Effector memory CD8-positive, alpha-beta T cell (primary cell): ENCODE data around the gene ANAPC15.
"Not testable (repeated sequence)": the region's sequence is repeated elsewhere in the genome, so short reads cannot be mapped to it uniquely, and the experiment has no call there.

Experiments
- ATAC-seq: fragments of 150-1000 bp; cut with Tn5 transposase; replicated peaks from 2 replicates; pipeline ENCODE4 v1.10.0; 2021; ENCODE audit warnings: mild to moderate bottlenecking, moderate library complexity
- DNase-seq, 3 experiments: peaks; one replicate each; pipeline ENCODE4 v3.0.0; 2021
- H3K27ac Mint-ChIP-seq, 2 donors: one replicate each; pipeline ENCODE4 v1.8.0; 2022; ENCODE audit warnings: mild to moderate bottlenecking in 2 of 2, mixed read lengths in 2 of 2, moderate library complexity in 2 of 2
- H3K27me3 Mint-ChIP-seq, 2 donors: one replicate each; pipeline ENCODE4 v1.8.0; 2022; ENCODE audit warnings: mixed read lengths in 2 of 2
- H3K36me3 Mint-ChIP-seq: one replicate; pipeline ENCODE4 v1.8.0; 2022; ENCODE audit warnings: mild to moderate bottlenecking, moderate library complexity, mixed read lengths; ENCODE audit not compliant: insufficient read depth
- H3K4me1 Mint-ChIP-seq, 2 donors: one replicate each; pipeline ENCODE4 v1.8.0; 2022; ENCODE audit warnings: low read depth in 2 of 2, mixed read lengths in 2 of 2
- H3K4me3 Mint-ChIP-seq, 2 donors: one replicate each; pipeline ENCODE4 v1.8.0; 2022; ENCODE audit warnings: mild to moderate bottlenecking in 2 of 2, mixed read lengths in 2 of 2, moderate library complexity in 2 of 2
- H3K9me3 Mint-ChIP-seq, 2 donors: one replicate each; pipeline ENCODE4 v1.8.0; 2022; ENCODE audit warnings: mixed read lengths in 2 of 2
- total RNA-seq, 9 experiments: gene quantifications; one replicate each; lab custom pipeline; 2026; lab: John Stamatoyannopoulos, UW

The ANAPC15 gene
- total RNA-seq: 14.4 to 27.7 (median 23.1) reads per million in 9 experiments

DNA sequence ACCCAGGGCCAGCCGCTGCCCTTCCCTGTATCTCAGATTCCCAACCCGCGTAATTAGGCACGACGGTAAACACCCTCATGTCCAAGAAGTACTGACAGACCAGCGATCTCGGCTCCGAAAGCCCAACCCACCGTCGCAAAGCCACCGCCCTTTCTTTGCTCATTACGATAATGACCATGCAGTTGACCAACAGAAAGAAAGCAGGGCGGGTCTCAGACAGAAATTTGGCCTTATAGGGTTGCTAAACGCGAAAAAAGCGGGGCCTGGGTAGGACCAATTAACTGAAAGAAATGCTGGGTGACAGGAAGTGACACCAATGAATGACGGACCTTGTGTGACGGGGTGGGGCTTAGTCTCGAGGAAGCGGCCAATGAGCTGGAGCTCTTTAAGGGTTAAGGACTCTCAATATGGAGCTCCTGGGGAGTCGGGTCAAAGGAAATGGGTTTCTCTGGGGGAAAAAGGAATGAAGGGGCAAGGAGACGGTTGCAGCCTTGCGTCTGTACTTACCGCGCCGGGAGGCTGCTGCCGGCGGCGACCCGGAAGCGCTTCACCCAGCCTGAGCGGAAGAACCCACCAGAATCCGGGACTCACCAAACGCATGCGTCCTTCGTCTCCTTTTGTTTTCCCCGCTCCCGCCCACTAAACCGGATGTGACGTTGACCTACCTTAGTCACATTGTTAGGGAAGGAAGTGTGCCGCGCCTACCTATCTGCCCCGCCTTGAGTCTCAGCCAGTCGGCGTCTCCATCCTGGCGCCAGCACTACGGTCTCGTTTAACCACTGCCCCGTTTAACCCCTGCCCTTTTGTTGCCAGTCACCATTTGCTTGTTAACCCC is at the start of gene ANAPC15:
Gene ANAPC15, minus strand, starts transcription at position 553 of the 835 bp plus-strand sequence. CDS start 1,419 bp downstream, outside the sequence.
- Mint-ChIP-seq H3K4me1 (peaks cover 15 to 22% of the 10 kb centered on the region in 2 donors), H3K27ac (peak within 1 kb of the TSS; percentile 94 to 99), H3K4me3 (peak within 1 kb of the TSS; percentile 91 to 97), H3K9me3 (no peaks in the 10 kb centered on the region), H3K36me3 (peaks cover 22% of the 10 kb centered on the region), H3K27me3 (peaks cover 7 to 9% of the 10 kb centered on the region in 2 donors)
- DNase-seq: peak; percentile 97 to 99 (median 99)
- ATAC-seq: peak; percentile 86

DNA sequence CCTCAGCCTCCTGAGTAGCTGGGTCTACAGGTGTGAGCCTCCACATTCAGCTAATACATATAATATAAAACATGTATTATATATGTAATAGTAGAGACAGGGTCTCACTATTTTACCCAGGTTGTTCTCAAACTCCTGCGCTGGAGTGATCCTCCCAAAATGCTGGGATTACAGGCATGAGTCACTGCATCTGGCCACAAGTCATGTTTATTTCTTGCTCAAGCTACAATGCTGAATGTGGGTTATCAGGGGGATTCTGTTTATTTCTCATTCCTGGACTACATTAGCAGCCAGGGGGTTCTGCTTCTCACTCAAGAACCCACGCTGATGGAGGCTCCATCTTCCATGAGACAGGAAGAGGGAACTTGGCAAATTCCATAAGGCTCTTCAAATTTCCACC is 47.8 kb upstream of the ANAPC15 start:
- H3K9me3 Mint-ChIP-seq: no peaks in the 10 kb centered on the region
- H3K27me3 Mint-ChIP-seq: peaks cover 52 to 58% of the 10 kb centered on the region in 2 donors
- ATAC-seq (no peak), DNase-seq (no peak)
- H3K4me3 Mint-ChIP-seq: no peak overlapping the region
- H3K4me1 Mint-ChIP-seq: no peaks in the 10 kb centered on the region
- H3K27ac Mint-ChIP-seq: no peak overlapping the region
- H3K36me3 Mint-ChIP-seq: no peaks in the 10 kb centered on the region

DNA sequence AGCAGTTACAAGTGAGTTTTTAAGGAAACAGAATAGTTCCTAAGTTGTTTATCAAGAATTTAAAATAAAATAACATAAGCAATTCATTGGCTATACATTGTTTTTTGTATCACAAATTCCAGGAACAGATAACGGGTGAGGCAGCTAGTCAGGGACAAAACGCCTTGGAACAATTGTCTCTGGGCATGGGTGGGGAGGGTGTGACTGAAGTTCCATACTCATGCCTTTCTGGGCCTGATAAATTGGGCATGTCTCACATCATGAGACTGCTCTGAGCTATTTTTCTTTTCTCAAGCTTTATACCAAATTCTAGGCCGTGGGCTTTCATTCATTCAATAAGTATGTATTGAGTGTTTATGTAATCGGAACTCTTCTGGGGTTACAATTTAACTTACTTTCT is 44.6 kb upstream of the ANAPC15 start:
- ATAC-seq (no peak), DNase-seq (no peak)
- Mint-ChIP-seq H3K4me1 (no peaks in the 10 kb centered on the region), H3K9me3 (no peaks in the 10 kb centered on the region), H3K4me3 (no peak overlapping the region), H3K27ac (no peak overlapping the region), H3K27me3 (peaks cover 46 to 56% of the 10 kb centered on the region in 2 donors), H3K36me3 (no peaks in the 10 kb centered on the region)

DNA sequence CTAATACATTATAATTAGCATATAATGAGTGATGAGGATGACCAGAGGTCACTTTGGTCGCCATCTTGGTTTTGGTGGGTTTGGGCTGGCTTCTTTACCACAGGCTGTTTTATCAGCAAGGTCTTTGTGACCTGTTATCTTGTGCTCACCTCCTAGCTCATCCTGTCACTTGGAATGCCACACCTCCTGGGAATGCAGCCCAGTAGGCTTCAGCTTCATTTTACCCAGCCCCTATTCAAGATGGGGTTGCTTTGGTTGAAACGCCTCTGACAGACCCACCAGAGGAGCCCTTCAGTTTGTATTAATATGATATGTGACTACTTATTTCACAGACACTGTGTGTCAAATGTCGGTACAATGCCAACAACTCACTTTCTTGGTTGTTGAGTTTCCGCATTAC is 43.3 kb upstream of the ANAPC15 start:
- no peak for DNase-seq
- Mint-ChIP-seq H3K4me3 (no peak overlapping the region), H3K4me1 (no peaks in the 10 kb centered on the region), H3K27ac (no peak overlapping the region), H3K36me3 (no peaks in the 10 kb centered on the region), H3K27me3 (peaks cover 38 to 45% of the 10 kb centered on the region in 2 donors), H3K9me3 (no peaks in the 10 kb centered on the region)
- ATAC-seq: no peak

DNA sequence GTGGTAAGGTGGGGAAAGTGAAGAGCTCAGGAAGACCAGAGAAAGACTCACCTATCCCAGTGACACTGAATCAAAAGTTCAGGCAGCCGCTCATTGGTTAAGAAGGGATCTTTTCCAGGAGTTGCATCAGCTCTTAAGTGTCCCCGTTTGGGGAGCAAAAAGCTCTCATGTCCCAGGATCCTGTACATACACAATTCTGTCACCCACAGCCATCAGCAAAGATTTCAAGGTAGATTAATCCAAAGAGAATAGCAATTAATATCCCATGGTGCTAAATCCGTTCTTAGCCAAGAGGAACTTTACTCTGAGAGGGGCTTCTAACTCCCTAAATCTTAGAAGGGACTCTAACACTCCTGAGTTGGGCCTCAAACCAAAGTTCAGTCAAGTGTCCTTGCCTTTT is 42.3 kb upstream of the ANAPC15 start:
- Mint-ChIP-seq H3K4me3 (no peak overlapping the region), H3K4me1 (no peaks in the 10 kb centered on the region), H3K27me3 (peaks cover 29 to 42% of the 10 kb centered on the region in 2 donors), H3K27ac (no peak overlapping the region), H3K36me3 (no peaks in the 10 kb centered on the region), H3K9me3 (no peaks in the 10 kb centered on the region)
- no peak for ATAC-seq
- no peak for DNase-seq

DNA sequence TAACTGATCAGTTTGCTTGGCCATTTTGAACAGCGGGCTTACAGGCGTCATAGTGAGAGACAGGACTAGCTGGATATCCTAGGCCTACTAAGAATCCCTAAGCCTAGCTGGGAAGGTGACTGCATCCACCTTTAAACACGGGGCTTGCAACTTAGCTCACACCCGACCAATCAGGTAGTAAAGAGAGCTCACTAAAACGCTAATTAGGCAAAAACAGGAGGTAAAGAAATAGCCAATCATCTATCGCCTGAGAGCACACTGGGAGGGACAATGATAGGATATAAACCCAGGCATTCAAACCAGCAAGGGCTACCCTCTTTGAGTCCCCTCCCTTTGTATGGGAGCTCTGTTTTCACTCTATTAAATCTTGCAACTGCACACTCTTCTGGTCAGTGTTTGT is 41.4 kb upstream of the ANAPC15 start:
- DNase-seq, H3K9me3 Mint-ChIP-seq, ATAC-seq, H3K36me3 Mint-ChIP-seq, H3K4me3 Mint-ChIP-seq, H3K4me1 Mint-ChIP-seq, H3K27ac Mint-ChIP-seq: not testable (repeated sequence)
- peaks cover 20 to 32% of the 10 kb centered on the region in 2 donors for H3K27me3 Mint-ChIP-seq

DNA sequence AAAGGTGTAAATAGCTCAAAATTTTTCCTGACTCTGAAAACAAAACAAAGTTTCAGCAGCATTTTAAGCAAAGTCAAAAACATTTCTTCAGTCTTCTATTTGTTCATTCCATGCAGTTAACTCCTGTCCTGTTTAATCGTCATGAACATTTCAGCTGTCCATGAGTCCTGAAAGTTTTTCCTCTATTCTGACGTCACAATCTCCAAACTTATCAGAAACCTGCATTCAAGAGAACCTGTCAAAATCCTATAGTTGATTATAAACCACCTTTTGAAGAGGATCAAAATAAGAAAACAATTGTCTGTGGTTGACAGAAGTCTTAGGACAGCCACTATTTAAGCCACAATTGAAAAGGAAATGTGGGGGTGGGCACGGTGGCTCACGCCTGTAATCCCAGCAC is 38.4 kb upstream of the ANAPC15 start:
- H3K4me3 Mint-ChIP-seq: no peak overlapping the region
- peaks cover 5 to 20% of the 10 kb centered on the region in 2 donors for H3K27me3 Mint-ChIP-seq
- no peaks in the 10 kb centered on the region for H3K36me3 Mint-ChIP-seq
- H3K4me1 Mint-ChIP-seq: no peaks in the 10 kb centered on the region
- ATAC-seq (no peak), DNase-seq (no peak)
- no peak overlapping the region for H3K27ac Mint-ChIP-seq
- H3K9me3 Mint-ChIP-seq: no peaks in the 10 kb centered on the region

DNA sequence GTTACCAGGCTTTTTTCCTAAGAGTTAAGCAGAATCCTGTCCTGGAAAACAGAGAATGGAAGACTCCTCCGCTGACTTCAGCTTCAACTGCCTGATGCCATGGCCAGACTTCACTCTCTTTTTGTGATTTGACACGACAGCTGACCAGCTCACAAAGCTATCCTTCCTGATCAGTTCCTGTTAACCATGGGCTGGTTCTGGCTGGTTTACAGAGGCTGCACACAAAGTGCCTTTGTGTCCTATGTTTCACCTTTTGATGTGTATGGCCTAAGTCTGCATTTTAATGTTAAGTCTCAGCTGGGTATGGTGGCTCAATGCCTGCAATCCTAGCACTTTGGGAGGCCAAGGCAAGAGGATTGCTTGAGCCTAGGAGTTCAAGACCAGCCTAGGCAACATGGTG is 34.1 kb upstream of the ANAPC15 start:
- H3K36me3 Mint-ChIP-seq: no peaks in the 10 kb centered on the region
- H3K4me3 Mint-ChIP-seq: no peak overlapping the region
- ATAC-seq (no peak), DNase-seq (no peak)
- H3K9me3 Mint-ChIP-seq: no peaks in the 10 kb centered on the region
- peaks cover 0 to 2% of the 10 kb centered on the region in 2 donors for H3K4me1 Mint-ChIP-seq
- peaks cover 0 to 5% of the 10 kb centered on the region in 2 donors for H3K27me3 Mint-ChIP-seq
- no peak overlapping the region for H3K27ac Mint-ChIP-seq

DNA sequence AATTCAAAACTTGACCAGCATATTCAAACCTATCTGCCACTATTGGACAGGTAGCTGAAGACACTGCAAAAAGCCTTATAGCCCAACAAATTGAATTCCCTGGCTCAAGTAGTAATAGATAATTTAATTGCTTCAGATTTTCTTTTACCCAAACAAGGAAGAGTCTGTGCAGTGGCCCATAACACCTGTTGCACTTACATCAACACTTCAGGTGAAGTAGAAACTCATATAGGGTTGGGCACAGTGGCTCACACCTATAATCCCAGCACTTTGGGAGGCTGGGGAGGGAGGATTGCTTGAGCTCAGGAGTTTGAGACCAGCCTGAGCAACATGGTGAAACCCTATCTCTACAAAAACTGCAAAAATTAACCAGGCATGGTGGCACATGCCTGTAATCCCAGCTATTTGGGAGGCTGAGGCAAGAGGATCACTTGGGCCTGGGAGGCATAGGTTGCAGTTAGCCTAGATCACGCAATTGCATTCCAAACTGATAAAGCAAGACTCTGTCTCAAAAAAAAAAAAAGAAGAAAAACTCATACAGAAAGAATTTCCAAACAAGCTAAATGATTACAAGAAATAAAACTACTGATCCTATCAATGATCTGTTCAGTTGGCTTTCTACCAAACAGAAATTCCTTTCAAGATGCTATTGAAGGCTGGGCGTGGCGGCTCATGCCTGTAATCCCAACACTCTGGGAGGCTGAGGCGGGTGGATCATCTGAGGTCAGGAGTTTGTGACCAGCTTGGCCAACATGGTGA is 32.5 kb upstream of the ANAPC15 start:
- Mint-ChIP-seq H3K36me3 (no peaks in the 10 kb centered on the region), H3K4me3 (no peak overlapping the region), H3K27ac (no peak overlapping the region), H3K4me1 (peaks cover 0 to 2% of the 10 kb centered on the region in 2 donors), H3K9me3 (no peaks in the 10 kb centered on the region), H3K27me3 (peaks cover under 1 to 3% of the 10 kb centered on the region in 2 donors)
- DNase-seq (no peak), ATAC-seq (no peak)

DNA sequence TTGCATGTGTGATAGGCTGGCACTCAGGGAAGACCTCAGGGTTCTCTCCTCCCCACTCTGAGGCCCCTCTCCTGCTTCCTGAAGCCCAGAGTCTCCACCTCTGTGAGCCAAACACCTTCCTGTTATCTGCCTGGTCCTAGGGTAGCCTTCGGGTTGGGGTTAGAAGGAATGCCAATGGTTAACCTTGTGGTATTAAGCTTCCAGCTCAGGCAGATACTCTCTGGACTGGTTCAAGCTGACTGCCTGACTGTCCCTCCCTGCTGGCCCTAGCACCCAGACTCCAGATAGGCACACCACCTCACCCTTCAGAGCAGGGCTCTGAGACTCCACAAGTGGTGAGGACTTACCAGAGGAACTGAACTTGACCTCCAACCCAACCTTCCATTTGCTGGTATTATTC is 30.0 kb upstream of the ANAPC15 start:
- not testable (repeated sequence) for H3K4me3 Mint-ChIP-seq, H3K4me1 Mint-ChIP-seq, H3K36me3 Mint-ChIP-seq, ATAC-seq, H3K27ac Mint-ChIP-seq, DNase-seq, H3K9me3 Mint-ChIP-seq, H3K27me3 Mint-ChIP-seq

DNA sequence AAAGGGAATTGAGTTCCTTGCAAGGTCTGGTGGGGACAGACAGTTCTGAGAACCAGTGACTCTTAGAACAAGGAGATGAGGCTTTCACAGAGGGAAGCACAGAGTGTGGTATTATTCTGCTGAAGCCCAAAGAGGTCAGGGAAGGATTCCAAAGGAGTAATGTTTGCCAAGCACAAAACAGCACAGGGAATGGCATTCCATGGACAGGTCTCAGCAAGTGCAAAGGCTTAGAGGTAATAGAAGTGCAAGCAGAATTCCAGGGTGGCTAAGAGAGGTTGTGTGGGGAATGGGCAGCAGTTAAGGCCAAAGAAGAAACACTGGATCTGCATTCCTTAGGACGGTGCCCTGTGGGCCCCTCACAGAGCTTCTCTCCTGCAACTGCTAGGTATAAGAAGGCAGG is 29.6 kb upstream of the ANAPC15 start:
- H3K4me1 Mint-ChIP-seq, ATAC-seq, DNase-seq, H3K4me3 Mint-ChIP-seq, H3K9me3 Mint-ChIP-seq, H3K27ac Mint-ChIP-seq, H3K27me3 Mint-ChIP-seq, H3K36me3 Mint-ChIP-seq: not testable (repeated sequence)

DNA sequence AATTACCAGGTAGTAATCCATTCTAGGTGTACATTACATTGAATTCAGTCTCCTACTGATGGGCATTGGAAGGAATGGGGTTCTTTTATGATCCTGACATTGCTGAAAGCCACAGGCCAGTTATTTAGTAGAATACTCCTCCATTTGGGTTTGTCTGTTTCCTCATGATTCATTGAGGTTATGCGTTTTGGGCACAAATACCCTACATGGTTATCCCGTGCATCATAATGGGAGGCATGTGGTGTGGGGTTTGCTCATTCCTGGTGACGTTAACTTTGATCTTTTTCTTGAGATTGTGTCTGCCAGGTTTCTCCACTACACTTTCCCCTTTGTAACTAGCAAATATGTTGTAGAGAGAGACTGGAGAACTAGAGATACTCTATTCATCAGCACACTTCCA is 28.6 kb upstream of the ANAPC15 start:
- Mint-ChIP-seq H3K4me3 (no peak overlapping the region), H3K4me1 (peaks cover 0 to 2% of the 10 kb centered on the region in 2 donors), H3K36me3 (peaks cover 5% of the 10 kb centered on the region), H3K27me3 (peaks cover 5 to 9% of the 10 kb centered on the region in 2 donors), H3K9me3 (no peaks in the 10 kb centered on the region), H3K27ac (no peak overlapping the region)
- DNase-seq: no peak
- no peak for ATAC-seq

DNA sequence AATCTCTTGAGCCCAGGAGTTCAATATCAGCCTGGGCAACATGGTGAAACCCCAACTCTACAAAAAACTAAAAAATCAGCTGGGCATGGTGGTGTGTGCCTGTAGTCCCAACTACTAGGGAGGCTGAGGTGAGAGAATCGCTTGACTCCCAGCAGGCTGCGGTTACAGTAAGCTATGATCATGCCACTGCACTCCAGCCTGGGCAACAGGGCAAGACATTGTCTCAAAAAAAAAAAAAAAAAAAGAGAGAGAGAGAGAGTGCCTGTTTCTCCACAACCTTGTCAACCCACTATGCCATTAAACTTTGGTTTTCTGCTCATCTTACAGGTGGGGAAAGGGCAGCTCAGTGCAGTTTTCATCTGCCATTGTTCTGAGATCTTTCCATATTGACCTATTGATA is 28.2 kb upstream of the ANAPC15 start:
- H3K9me3 Mint-ChIP-seq: no peaks in the 10 kb centered on the region
- H3K27me3 Mint-ChIP-seq: peaks cover 5 to 12% of the 10 kb centered on the region in 2 donors
- H3K4me3 Mint-ChIP-seq: no peak overlapping the region
- peaks cover 5% of the 10 kb centered on the region for H3K36me3 Mint-ChIP-seq
- peaks cover 0 to 2% of the 10 kb centered on the region in 2 donors for H3K4me1 Mint-ChIP-seq
- ATAC-seq (no peak), DNase-seq (no peak)
- no peak overlapping the region for H3K27ac Mint-ChIP-seq

DNA sequence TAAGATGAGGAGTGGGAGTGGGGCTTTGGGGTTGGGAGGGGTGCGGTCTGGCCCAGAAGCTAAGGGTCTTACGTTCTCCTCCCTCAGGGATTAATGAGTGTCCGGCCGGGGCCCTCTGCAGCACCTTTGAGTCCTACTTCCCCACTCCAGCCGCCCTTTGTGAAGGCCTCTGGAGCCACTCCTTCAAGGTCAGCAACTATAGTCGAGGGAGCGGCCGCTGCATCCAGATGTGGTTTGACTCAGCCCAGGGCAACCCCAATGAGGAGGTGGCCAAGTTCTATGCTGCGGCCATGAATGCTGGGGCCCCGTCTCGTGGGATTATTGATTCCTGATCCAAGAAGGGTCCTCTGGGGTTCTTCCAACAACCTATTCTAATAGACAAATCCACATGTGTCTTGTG is 27.0 kb upstream of the ANAPC15 start:
- Mint-ChIP-seq H3K36me3 (peaks cover 5% of the 10 kb centered on the region), H3K4me1 (peaks cover 0 to 2% of the 10 kb centered on the region in 2 donors), H3K9me3 (no peaks in the 10 kb centered on the region), H3K4me3 (no peak overlapping the region), H3K27ac (no peak overlapping the region), H3K27me3 (peaks cover 10 to 17% of the 10 kb centered on the region in 2 donors)
- no peak for ATAC-seq
- DNase-seq: no peak
